ENCODE measurements around the gene PPM1H.

The PPM1H gene

DNA sequence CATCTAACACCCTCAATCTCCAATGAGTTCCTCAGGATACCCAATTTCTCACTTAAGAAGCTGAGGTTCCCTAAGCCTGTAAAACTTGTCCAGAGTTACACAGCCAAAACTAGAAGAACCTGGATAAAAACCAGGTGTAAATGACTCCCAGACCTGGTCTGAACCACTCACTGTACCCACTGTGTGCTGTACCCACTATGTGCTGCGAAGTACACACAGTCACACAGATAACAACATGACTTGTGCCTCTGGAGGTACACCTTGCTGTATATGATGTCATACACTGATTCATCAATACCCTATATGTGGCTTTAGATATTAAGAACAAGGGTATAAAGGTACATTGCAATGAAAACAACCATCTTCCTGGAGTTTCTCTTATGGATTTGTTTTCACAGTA lies 66.1 kb downstream of the PPM1H start:
- DNase-seq, result no peak

DNA sequence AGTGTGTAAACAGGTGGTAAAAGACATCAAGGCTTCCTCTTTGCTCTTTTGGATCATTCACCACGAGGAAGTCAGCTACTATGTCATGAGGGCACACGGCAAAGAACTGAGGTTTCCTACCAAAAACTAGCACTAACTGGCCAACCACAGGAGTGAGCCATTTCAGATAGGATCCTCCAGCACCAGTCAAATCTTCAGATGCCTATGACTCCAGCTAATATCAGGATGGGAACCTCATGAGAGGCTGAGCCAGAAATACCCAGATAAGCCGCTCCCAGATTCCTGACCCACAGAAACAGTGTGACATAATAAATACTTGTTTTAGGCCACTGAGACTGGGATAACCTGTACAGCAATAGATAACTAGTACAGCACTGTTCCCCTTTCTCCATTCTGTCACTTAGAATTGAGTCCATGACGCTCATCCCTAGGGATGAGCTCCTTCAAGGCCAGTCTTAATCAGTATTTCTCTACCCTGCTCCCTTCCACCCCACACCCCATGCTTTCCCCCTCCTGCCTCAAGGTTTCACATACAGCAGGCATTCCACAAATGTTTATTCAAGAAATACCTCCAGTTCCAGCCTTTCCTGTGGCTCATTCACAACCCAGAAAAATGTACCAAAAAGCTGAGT lies 68.4 kb downstream of the PPM1H start:
- no peak for DNase-seq

DNA sequence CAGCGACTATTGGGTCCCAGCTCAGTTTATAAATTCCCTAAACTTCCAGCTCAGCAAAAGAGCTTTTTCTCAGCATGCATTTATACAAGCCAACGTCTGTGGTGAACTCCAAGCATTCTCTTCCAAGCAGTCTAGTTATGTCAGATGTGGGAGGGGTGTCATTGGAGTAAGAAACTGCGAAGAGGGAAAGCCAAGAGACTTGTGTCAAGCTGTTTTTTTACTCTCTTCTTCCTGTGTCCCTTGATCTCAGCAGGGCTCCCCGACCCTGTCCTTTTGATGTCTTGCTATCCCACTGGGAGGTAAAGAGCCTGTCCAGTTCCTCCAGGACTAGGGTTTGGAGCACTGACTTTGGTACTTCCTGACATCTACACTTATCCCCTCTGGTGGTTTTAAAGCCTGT lies 69.0 kb downstream of the PPM1H start:
- DNase-seq, result no peak

DNA sequence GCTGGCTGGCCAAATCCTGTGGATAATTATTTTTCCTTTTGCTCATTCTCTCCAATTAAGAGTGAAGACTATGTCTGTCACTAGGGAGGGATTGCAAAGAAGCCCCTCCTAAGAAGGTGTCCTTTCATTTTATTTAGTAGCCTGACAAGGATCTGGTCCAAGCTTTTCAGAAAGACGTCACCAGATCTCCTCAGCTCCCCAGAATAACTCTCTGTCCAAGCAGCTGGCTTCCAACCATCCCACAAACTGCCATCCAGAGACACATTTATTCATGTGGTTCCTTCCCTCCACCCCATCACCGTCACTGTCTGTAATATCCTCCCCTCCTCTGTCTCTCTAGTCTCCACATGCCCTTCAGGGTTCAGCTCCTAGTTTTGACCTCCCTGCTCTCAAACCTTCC lies 69.9 kb downstream of the PPM1H start:
- DNase-seq, result no peak

DNA sequence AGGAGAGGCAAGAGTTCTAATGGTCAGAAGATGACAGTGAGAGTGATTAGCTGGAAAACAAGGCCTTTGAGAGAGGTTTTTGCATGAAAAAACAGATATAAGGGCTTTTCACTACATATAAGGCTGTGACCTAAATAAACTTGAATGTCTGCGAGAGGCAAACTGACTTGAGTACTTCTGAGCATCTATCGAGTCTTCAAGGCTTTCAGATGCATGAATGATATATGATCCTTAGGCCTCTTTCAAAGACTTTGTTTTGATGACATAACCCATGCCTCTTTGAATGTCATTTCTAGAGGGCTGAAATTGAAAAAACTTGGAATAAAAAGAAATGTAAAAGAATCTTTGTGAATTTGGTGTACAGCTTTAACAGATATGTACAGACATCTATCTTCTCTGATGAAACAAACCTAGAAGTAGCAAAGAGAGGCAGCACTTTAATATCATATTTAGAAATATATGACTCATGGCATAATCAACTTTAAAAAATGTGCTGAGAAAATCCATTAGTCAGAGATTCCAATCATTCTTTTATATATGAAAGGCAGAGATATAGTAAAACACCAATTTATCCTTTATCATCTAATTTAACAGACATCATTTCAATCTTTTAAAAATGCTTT lies 72.6 kb downstream of the PPM1H start:
- DNase-seq, result no peak

DNA sequence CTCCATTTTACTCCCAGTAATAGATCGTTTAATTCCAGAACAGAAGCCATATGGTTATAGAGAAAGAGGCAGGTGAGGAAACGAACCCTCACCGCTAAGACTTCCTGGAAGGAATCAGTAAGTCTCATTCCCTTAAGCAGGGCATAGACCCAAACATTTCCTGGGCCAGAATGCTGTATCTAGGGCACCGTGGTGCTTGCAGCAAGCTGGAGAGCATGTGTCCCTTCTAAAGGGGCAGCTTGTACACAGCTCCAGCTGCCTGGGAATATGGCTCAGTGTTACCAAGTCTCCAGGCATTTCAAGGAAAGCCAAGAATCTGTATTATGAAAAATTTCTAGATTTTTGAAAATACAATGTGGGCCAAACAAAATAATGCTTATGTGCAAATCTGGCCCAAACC lies 73.4 kb downstream of the PPM1H start:
- DNase-seq, result no peak

DNA sequence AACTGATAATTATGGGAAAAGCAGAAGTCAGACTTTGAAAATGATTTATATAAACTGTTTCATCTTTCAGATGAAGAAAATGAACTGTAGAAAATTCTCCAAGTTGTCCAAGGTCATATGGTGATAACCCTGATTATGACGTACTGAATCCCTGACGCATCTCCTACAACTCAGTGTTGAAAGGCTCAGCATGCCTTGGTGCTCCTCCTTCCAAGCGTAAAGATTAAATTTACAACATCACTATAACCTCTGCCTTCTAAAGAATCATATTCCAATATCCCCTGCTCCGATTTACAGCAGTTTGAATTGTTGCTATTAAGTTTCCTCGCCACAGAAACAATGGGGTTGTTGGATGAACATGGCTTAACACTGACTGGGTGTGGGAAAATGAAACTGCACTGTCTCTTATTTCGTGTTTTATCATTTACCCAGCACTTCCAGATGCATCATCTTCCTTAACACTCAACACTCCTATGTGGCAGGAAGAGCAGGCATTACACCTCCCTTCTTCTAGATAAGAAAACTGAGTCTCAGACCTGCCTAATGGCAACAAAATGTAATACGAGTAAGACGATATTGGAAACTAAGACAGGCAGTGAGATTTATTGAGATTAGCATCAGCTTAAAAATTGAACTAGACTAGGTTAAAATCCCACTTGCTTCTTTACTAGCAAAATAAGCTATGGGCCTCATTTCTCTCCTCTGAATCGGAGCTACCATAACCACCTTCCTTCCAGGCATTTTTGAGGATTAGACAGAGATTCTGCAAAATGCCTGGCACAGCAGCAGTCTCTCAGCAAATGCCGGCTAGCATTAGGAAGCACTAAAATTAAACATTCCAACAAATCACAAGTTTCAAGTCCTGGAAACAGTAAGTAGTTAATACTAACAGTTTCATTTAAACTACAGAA lies 74.2 kb downstream of the PPM1H start:
- no peak for DNase-seq

DNA sequence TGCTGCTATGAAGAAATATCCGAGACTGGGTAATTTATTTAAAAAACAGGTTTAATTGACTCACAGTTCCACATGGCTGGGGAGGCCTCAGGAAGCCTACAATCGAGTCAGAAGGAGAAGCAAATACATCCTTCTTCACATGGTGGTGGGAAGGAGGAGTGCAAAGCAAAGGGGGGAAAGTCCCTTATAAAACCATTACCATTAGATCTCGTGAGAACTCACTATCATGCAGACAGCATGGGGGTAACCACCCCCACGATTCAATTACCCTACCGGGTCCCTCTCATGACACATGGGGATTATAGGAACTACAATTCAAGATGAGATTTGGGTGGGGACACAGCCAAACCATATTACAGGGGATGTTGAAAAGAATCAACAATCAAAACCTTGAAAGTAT lies 74.9 kb downstream of the PPM1H start:
- DNase-seq, result no peak

DNA sequence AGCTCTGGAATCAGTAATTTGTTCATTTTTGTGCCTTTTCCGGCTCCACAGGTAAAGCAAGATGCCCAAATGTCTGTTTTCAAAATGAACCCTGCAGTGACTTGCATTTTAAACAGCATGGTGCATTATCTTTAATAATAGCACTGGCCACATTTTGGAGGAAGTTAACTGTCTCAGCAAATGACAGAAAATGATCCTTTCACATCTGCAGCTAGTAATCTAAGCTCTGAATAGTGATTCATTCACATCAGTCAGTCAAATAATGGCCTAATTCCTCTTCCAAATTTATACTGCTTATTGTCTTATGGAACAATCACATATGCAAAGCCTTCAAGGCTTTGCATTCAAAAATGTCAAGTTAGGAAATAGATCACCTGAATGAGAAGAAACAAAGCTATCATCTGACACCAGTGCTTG lies 75.6 kb downstream of the PPM1H start:
- DNase-seq, result no peak

DNA sequence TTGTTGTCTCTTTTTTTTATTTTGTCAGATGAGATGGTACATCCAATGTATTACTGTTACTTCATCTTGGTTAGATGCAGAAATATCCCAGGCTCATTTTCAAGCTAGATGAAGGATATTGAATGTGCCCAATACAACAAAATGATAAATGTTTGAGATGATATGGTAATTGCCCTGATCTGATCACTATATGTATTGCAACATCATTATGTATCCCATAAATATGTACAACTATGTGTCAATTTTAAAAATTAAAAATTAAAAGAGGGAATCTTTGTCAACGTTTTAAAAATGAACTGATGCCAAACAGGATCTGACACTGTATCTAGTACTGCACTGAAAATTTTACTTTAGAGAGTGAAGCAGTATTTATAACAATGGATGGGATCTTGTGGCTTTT lies 78.5 kb downstream of the PPM1H start:
- no peak for DNase-seq

DNA sequence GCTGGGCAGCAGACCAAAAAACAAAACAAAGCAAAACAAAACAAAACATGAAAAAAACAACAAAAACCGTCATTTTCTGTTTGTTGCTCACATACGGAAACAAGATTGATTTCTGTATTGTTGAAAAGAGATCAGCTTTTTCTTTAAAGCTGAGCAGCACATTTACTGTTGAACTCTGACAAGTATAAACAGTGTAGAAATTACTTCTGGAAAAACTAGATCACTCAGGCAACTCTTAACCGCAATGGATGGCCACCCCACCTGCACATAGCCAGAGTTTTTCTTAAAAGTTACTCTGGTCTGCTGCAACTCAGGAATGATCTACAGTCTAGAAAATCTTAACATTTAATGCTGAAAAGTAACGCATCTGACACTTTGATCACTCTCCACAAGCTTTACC lies 80.9 kb downstream of the PPM1H start:
- no peak for DNase-seq

DNA sequence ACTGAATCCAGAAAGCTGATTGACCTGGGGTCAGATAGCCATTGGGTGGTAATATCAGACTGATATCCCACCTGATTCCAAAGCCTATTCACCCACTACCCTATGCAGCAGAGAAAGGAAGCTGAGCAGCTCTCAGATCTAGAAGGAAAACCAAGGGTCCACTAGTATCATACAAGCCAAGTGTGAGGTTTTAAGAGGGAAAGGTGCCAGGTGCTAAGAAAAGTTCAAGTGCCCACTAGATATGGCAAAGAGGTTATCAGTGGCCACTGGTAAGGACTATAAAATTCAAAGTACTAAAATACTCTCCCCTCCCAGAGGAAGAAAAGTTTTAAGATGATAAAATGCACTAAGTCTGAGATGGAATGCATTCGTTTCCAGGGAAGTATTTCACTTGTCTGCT lies 85.6 kb downstream of the PPM1H start:
- no peak for DNase-seq

DNA sequence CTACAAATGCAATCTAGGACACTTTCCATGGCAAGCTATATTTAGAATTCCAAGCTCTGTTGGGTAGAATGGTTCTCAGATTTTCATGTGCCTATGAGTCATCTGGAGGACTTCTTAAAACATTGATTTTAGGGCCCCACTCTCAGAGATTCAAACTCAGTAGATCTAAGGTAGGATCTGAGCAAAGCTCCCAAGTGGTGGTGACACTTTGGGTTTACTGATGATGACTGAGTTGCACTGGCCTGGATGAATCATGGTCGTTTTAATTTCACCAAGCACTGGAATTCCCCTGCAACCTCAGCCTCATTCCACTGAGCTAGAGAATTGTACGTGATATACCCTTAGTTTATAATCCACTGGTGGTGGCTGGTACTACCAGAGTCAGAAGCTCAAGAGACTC lies 86.5 kb downstream of the PPM1H start:
- no peak for DNase-seq

DNA sequence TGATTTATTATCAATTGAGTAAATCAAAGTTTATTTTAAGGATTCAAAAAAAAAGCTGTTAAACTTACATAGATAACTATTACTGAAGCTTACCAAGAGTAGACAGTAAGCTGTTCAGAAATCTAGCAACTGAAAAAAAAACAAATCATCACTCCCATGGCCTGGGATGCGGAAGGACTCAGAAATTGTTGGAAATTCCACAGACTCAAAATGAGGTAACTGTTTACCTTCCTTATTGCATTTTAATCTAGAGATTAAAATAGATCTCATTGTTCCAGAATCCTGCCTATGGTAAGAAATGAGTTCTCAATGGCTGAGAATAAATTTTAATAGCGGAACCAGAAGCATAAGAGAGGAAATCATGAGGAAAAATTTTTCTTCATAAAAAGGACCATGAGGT lies 87.2 kb downstream of the PPM1H start:
- no peak for DNase-seq

DNA sequence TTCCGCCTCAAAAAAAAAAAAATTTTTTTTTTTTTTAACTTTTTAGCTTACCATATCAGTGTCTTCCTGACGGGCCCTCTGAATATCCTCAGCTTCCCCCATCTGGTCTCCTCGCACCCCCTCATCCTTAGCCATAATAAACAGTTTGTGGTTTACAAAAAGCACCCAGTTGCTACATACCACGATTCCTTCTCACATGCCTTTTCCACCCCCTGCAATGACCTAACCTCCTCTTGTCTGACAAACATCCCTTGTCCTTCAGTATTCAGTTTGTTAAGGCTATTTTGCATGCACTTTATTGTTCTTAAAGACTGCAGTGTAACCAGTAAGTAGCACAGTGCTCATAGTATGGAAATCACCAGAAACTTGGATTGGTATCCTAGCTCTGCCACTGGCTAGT lies 88.5 kb downstream of the PPM1H start:
- DNase-seq, result no peak

DNA sequence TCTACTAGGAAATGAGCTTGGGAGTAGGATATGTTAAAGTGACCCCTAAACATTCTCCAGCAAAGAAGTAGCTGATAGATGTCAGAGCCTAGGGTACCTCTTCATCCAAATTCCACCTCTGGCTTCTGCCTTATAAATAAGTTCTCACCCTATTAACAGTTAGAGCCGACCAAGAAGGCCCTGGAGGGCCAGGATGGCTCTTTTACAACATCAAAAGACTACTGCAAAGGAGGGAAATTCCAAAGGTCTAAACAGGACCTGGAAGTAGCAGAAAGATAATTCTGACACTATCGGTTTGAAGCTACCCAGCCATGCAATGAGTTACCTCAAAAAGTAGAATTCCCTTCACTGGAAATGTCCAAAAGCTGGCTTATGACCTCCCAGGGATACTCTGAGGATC lies 90.0 kb downstream of the PPM1H start:
- DNase-seq, result no peak

DNA sequence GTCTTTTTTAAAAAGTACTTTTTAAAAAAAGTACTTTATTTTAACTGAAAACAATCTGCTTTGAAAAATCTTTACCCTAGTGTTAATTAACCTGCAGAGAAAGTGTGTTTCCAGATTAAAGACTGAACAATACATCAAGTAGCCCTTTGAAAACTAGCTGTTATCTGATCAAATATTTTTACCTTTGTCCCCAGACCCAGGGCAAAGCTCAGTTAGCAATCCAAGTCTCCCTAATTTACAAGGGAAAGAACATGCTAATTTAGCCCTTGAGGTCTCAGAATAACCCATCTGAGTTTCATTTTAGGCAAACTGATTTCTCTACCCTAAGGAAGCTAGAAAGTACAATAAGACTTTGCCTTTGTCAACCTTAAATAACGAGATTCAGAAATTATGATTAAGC lies 91.2 kb downstream of the PPM1H start:
- DNase-seq, result no peak

DNA sequence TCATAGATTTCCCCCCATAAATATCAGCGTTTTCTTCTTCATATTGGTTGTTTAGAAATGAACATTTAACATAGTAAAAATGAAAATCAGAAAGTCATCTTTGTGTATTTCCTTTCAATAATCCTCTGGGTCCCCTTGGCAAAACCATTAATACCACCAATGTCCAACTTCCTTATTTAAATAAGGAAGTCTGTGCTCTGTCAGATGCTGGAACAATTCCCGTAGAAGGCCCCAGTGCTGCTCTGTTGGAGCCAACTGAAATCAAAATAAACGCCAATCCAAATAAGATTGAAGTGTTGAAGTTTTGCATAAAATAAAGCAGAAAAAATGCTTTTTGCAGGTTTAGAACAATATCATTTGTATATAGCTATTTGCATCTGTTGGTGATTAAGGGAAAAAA lies 93.1 kb downstream of the PPM1H start:
- no peak for DNase-seq

DNA sequence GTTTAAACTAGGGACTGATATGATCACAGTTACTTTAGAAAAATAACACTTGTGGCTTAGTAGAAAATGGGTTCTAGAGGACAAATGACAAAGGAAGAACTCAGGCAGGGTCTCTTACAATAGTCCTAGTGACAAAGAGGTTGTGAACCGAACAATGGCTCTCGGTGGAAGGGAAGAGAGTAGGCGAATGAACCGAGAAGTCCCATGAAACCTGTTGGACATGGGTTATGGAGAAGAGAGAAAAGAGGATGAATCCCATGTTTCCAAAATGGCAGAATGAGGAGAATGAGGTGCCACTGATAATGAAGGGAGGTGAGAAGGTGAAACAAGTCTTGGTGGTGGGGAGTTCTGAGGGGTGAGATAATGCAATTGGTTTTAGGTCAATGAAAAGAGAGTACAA lies 94.1 kb downstream of the PPM1H start:
- no peak for DNase-seq

DNA sequence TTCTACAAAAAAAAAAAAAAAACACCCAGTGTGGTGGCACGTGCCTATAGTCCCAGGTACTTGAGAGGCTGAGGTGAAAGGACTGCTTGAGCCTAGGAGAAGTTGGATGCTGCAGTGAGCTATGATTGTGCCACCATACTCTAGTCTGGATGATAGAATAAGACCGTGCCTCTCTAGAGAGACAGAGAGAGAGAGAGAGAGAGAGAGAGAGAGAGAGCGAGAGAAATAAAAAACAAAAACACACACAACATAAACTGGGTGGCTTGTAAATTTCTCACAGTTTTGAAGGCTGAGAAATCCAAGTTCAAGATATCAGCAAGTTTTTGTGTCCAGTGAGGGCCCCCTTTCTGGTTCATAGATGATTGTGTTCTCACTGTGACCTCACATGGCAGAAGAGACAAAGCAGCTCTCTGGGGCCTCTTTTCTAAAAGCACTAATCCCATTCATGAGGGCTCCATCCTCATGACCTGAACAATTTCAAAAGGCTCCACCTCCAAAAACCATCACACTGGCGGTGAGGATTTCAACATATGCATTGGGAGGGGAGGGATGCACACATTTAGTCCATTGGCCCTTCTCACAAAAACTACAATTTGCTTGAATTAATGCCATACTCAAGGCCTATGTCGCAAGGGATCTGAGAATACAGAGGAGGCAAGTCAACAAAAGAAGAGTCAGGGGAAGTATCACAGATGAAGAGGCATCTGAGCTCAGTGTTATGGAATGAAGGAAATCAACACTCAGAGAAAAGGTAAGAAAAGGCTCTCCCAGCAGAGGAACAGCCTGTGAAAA lies 94.9 kb downstream of the PPM1H start:
- no peak for DNase-seq

DNA sequence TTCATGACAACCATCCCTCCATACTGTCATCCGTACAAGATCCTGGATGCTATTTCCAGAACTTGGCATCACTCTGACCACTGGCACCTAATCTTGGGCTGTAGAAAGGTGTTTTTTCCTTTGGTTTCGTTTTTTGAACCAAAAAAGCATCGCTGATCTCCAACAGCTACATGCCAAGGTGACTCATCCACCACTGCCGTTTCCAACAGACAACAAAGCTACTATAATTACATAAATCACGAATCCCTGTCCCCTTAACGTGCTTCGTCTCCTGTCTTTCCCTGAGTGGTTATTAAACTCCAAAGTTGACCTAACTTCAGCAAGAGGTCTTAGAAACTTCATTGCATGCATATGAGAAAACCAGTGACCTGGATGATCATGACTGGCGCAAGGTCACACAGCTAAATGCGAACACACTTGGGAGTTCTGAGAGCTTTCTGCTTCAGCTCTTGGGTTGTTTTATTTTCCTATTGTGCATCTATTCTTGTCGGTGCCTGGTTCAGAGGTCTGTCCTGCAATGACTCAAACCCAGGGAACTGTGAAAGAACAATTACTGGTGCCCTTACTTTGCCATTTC lies 99.9 kb downstream of the PPM1H start:
- DNase-seq, result no peak

DNA sequence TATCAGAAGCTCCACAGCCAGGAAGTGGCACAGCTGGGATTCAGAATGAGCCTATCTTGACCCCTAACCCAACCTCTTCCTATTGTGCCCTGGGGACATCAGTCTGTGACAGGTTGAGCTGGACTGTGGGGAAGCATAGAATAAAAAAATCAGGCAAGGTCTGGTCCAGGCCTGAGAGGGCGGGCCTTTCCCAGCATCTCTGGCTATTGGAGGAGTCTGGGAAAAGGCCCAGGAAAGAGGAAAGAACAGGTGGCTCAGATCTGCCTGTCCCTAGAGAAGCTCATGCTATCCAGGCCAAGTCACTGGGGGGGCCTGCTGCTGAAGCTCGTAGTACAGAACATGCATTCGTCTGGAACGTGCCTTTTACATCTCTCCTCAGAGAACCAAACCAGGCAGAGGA lies 100.5 kb downstream of the PPM1H start:
- DNase-seq, result no peak

DNA sequence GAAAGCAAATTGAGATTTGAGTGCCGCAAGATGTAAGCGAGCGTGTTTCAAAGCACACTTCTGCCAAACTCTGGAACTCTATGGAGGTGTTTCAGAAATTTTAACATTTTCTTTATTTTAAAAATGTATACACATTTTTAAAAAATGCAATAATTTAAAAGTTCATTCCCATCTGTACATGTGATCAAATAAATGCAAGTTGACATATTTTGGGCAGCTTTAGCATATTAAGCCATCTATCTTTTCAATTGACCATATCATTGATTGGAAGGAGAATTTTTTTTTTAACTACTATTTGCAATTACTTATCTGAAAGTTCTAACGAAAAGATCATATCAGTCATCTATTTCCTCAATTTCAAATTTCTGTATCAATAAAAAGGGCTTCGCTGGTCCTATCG lies 101.3 kb downstream of the PPM1H start:
- no peak for DNase-seq
